Liver (tissue), 3 donors: Measurements from ENCODE around the gene CBL.

ENCODE experiments used
- ATF3 ChIP-seq: IDR thresholded peaks from 2 replicates; pipeline ENCODE4 v1.6.1; 2016; ENCODE audit warnings: antibody characterized with exemption
- CTCF ChIP-seq: fragments of 150-350 bp; IDR thresholded peaks from 2 replicates; pipeline ENCODE4 v1.5.1; 2017; ENCODE audit warnings: improper control_type of control experiment, low read depth, low read length; ENCODE audit not compliant: missing input control
- EGR1 ChIP-seq, 2 donors: IDR thresholded peaks; 2 replicates each; pipeline ENCODE4 v1.6.1; 2016 to 2018; ENCODE audit warnings: antibody characterized with exemption in 2 of 2, low read depth in 2 of 2
- FOXA2 ChIP-seq: IDR thresholded peaks from 2 replicates; pipeline ENCODE4 v1.6.1; 2016; ENCODE audit warnings: antibody characterized with exemption
- GABPA ChIP-seq, 2 donors: IDR thresholded peaks in 1 of 2; conservative IDR thresholded peaks in 1 of 2; 2 replicates each; pipeline ENCODE4 v1.6.1; 2016; ENCODE audit warnings: antibody characterized with exemption in 2 of 2, mild to moderate bottlenecking in 1 of 2, moderate library complexity in 1 of 2
- HNF4G ChIP-seq: IDR thresholded peaks from 2 replicates; pipeline ENCODE4 v1.6.1; 2016; ENCODE audit warnings: antibody characterized with exemption
- JUND ChIP-seq, 2 donors: IDR thresholded peaks; 2 replicates each; pipeline ENCODE4 v1.6.1; 2016; ENCODE audit warnings: antibody characterized with exemption in 2 of 2
- MAX ChIP-seq: IDR thresholded peaks from 2 replicates; pipeline ENCODE4 v1.6.1; 2016; ENCODE audit warnings: antibody characterized with exemption
- RAD21 ChIP-seq, 2 donors: IDR thresholded peaks; 2 replicates each; pipeline ENCODE4 v1.6.1; 2016; ENCODE audit warnings: antibody characterized with exemption in 2 of 2, mild to moderate bottlenecking in 2 of 2
- REST ChIP-seq: IDR thresholded peaks from 2 replicates; pipeline ENCODE4 v1.6.1; 2016; ENCODE audit warnings: antibody characterized with exemption, mild to moderate bottlenecking
- RXRA ChIP-seq, 2 donors: IDR thresholded peaks; 2 replicates each; pipeline ENCODE4 v1.6.1; 2017 to 2018; ENCODE audit warnings: antibody characterized with exemption in 2 of 2, mild to moderate bottlenecking in 1 of 2
- SP1 ChIP-seq: IDR thresholded peaks from 2 replicates; pipeline ENCODE4 v1.6.1; 2018; ENCODE audit warnings: antibody characterized with exemption, mild to moderate bottlenecking
- YY1 ChIP-seq: IDR thresholded peaks from 2 replicates; pipeline ENCODE4 v1.6.1; 2016; ENCODE audit warnings: antibody characterized with exemption, mild to moderate bottlenecking
- donor health status: healthy.
- donor health status: healthy.

GRCh38 chr11:119166368-119167076 is 39.6 kb upstream of the CBL start:
- TF ChIP-seq SP1 (no peak), EGR1 (IDR thresholded peaks at IDR 0.05; ENCODE audit: low read depth in 2 of 2) (no peak), CTCF (no peak), RAD21 (IDR thresholded peaks at IDR 0.05) (no peak), YY1 (no peak), JUND (IDR thresholded peaks at IDR 0.05) (no peak), FOXA2 (no peak), REST (no peak), ATF3 (no peak), MAX (no peak), RXRA (IDR thresholded peaks at IDR 0.05) (no peak), GABPA (IDR thresholded peaks at IDR 0.05 in 1 of 2, conservative IDR thresholded peaks at IDR 0.05 in 1 of 2) (no peak), HNF4G (no peak)
